ENCODE results near the gene APEX1. TPM values are rescaled to one million over a fixed set of nuclear protein-coding genes. Genes with fewer than 3 reads are reported as not detected.
A peak's percentile ranks its signal among the peaks of the same experiment; 100 is the strongest.
"Not testable (repeated sequence)": the region's sequence is repeated elsewhere in the genome, so short reads cannot be mapped to it uniquely, and the experiment has no call there.

APEX1 gene
- total RNA-seq, 1 donor from 2014 or later: 63.1 TPM

DNA sequence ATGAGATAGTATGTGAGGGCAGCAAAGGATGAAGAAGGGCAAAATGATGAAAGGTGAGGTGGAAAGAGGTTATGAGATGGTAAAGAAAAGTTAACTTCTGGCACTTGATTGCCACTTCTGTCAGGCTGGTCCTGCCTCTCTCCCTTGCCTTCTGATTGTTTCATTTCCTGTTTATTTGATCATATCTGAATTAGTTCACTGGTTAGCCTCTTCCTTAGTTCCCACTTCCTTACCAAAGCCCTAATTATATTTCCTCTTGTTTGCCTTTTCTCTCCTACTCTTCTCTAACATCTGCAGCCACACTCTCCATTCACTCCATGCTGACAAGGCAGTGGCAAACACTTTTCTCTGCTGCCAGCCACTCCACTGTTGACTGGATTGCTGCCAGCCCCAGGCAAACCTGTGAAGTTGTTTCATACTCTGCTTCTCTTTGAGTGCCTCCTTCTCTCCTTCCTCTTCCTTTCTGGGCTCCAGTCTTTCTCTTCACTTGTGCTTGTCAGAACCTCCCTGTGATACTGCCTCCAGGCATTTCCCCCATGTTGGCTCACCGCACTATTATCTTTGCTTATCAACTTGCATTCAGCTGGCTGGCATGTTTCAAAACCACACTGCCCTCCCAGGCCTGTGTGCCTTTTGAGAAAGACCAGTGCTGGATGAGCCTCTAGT lies 22.3 kb downstream of the APEX1 start:
- DNase-seq: peak; percentile 44

GRCh38 chr14:20478894-20479293 lies 23.9 kb downstream of the APEX1 start:
- DNase-seq: no peak

DNA sequence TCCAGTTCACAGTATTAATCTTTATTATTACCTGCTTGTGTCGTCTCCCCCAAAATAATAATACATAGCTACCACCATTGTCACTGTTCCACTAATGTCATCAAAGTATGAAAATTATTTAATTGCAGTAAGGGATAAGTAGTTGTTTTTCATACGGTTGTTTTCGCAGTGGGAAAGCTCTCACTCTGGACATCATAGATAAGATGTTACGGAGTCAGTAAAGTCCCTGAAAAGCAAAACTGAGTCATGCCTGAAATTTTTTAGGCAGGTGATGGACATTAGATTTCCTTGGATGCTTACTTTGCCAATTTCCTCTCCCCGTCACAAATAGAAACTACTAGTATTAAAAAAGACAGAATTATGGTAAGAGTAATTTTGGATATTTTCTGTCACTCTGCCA lies 27.4 kb downstream of the APEX1 start:
- no peak for DNase-seq

- DNase-seq: no peak
These were observed 30.9 kb downstream of the APEX1 start for GRCh38 chr14:20485900-20486299.

DNA sequence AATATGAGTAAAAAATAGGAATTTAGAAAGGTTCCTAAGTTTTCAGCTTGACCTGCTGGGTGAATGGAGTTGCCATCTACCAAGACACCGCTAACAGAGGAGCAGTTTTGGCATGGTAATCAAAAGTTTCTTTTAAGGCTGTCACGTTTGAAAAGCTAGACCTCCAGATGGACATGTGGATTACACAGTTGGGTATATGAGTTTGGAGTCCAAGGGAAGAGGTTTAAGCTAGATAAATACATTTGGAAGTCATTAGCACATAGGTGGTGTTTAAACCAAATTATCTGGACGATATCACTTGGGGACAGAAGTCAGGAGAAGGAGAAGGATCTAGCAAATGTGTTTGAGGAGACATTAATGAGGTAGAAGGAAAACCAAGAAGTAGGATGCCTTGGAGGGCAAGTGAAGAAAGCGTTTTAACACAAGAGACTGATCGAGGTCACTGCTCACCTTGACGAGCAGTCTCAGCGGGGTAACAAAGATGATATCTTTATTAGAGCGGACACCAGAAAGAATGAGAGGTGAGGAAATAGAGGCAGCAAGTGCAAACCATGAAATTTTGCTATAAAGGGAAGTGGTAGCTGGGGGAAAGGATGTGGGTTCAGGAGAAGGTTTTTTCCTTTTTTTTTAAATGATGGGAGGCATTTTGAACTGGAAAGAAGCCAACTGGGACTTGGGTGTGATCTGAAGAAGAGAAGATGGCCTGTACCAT lies 31.8 kb downstream of the APEX1 start:
- DNase-seq: no peak

DNA sequence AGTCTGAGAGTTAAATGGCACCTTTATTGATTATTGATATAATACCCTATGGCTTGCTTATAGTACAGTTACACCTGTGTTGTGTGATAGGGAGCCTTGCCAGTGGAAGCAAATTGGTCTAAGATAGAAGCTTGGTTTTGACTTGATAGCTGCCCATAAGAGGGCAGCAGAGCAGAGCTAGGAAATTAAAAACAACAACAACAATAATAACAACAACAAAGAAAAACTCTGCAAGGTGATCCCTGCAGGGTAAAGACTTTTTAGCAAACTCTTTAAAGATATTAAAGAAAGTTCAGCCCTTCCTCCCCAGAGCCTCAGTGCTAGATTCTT lies 32.3 kb downstream of the APEX1 start:
- no peak for DNase-seq

DNA sequence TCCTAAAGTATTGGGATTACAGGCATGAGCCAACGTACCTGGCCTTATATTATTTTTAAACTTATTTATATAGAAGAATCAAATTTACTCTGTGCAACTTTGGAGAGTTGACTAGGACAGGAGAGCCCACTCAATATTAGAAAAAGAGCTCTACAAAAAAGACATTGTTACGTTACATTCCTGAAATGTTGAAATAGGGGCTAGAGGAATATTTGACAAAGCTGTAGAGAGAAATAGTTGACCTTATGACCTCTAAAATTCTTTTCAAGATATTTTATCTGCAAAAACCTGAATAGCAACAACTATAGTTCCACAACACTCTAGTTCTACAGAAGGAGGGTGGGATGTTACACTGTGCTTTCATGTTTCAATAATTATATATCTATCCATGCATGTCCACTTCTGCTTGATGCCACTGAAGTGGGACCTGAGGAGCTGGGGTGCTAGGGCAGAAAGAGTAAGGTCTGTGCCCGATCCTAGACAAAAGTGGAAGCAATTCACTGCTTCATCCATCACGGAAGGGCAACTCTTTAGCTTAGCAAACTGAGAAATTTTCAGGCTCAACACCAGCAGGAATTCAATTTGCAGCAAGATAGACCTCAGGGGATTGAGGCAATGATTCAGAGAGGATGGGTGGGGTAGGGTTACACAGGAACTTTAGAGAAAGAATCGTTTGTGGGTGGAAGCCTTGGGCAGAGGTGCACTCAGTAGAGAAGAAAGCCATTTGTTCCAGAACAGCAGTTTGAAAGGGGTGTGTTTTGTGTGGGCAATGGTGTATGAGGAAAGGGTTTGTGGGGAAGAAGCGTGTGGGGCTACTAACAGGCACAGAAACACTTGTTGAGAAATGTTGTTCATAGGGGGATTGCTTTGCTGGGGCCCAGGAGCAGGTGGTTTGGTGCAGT lies 34.3 kb downstream of the APEX1 start:
- DNase-seq: no peak

- DNase-seq: no peak
These were observed 35.5 kb downstream of the APEX1 start for GRCh38 chr14:20490563-20490962.

DNA sequence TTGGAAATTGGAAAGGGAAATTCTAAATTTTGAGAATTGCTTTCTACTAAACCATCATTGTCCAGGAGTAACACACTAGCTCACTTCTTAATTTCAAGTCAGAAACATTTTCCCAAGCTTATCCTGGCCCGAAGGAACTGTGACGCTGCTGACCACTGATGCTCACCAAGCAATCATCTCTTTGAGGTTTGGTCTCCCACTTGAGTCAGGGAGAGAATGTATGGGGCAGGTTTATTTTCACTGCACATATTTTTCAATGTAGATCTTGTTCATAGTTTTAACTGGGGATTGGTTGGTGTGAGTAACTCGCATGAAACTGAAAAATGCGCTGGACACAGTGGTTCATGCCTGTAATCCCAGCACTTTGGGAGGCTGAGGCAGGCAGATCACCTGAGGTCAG lies 37.5 kb downstream of the APEX1 start:
- no peak for DNase-seq

GRCh38 chr14:20493634-20494033 lies 38.6 kb downstream of the APEX1 start:
- DNase-seq: no peak

GRCh38 chr14:20494935-20495766 lies 40.1 kb downstream of the APEX1 start:
- DNase-seq: peak; percentile 69

GRCh38 chr14:20498622-20499021 lies 43.6 kb downstream of the APEX1 start:
- DNase-seq: no peak

GRCh38 chr14:20499108-20499507 lies 44.1 kb downstream of the APEX1 start:
- DNase-seq: peak; percentile 85

- no peak for DNase-seq
These were observed 44.9 kb downstream of the APEX1 start for GRCh38 chr14:20499881-20500280.

DNA sequence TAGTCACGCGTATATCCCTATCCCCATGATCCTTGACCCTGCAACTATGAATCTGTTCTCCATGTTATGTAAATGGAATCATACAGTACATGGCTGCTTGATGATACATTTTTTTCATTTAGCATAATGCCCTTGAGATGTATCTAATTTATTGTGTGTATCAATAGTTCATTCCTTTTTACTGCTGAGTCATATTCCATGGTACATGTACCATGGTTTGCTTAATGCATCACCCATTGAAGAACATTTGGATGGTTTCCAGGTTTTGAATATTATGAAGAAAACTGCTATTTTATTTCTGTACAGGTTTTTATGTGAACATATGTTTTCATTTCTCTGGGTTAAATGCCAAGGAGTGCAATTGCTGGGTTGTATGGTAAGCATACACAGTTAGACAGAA lies 46.3 kb downstream of the APEX1 start:
- DNase-seq: peak; percentile 74

DNA sequence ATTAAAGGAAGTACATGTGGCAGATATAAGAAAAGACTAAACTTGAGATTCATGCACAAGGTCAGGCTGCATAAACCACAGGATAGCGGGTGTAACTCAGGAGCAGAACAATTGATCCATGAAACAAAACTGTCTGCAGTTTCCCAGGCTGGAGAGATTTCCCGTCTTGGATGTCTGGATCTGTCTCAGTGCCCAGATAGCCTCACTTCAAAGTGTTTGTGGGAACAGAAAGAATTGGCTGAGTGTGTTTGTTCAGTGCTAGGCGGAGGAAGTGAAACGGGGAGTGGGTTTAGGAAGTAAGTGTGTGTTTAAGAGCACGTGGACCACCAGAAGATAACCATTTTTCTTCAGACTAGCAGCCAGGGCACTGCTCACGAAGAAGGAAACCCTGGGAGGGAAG lies 48.9 kb downstream of the APEX1 start:
- peak; percentile 73 for DNase-seq

GRCh38 chr14:20506276-20506675 lies 51.2 kb downstream of the APEX1 start:
- DNase-seq: not testable (repeated sequence)

GRCh38 chr14:20506752-20507151 lies 51.7 kb downstream of the APEX1 start:
- DNase-seq: not testable (repeated sequence)

All from dermis blood vessel endothelial cell (primary cell).